CD4-positive, CD25-positive, alpha-beta regulatory T cell (primary cell): ENCODE measurements around the gene SYT1. TPM values are rescaled to one million over a fixed set of nuclear protein-coding genes. Genes with fewer than 3 reads are reported as not detected.
"Not testable (repeated sequence)": the region's sequence is repeated elsewhere in the genome, so short reads cannot be mapped to it uniquely, and the experiment has no call there.

Source experiments
- ATAC-seq, 2 donors: fragments of 150-1000 bp; cut with Tn5 transposase; one replicate each; pipeline ENCODE4 v1.10.0; 2021; ENCODE audit warnings: low read depth in 2 of 2, moderate number of reproducible peaks in 2 of 2, moderate library complexity in 1 of 2
- DNase-seq, 3 donors: peaks; one replicate each; pipeline versions ENCODE4 v3.0.0 to v3.0.0-alpha.2; 2012 to 2022; ENCODE audit warnings: mixed read lengths in 1 of 3
- H3K27ac ChIP-seq: one replicate; pipeline ENCODE4 v1.7.0; 2013; ENCODE audit warnings: mild to moderate bottlenecking, low read length; ENCODE audit not compliant: insufficient read depth, poor library complexity, severe bottlenecking
- H3K27me3 ChIP-seq: one replicate; pipeline ENCODE4 v1.7.0; 2013; ENCODE audit warnings: low read length; ENCODE audit not compliant: control insufficient read depth, insufficient read depth
- H3K36me3 ChIP-seq: one replicate; pipeline ENCODE4 v1.7.0; 2013; ENCODE audit warnings: mild to moderate bottlenecking, low read length, moderate library complexity; ENCODE audit not compliant: control insufficient read depth, insufficient read depth
- H3K4me1 ChIP-seq: 2 replicates; pipeline ENCODE4 v1.7.0; 2013; ENCODE audit warnings: mild to moderate bottlenecking, low read length; ENCODE audit not compliant: insufficient read depth, control insufficient read depth, poor library complexity, severe bottlenecking
- H3K4me3 ChIP-seq: one replicate; pipeline ENCODE4 v1.7.0; 2013; ENCODE audit warnings: low read depth, mild to moderate bottlenecking, low read length, moderate library complexity
- H3K9me3 ChIP-seq, 2 experiments: 1 replicate in 1 of 2; 2 replicates in 1 of 2; pipeline ENCODE4 v1.7.0; 2013; ENCODE audit warnings: low read length in 2 of 2, mild to moderate bottlenecking in 1 of 2, moderate library complexity in 1 of 2; ENCODE audit not compliant: control insufficient read depth in 2 of 2
- H3K27ac Mint-ChIP-seq, 3 donors: one replicate each; pipeline ENCODE4 v1.8.0; 2020 to 2022; ENCODE audit warnings: mild to moderate bottlenecking in 3 of 3, mixed read lengths in 3 of 3, moderate library complexity in 2 of 3
- H3K27me3 Mint-ChIP-seq: one replicate; pipeline ENCODE4 v1.8.0; 2022; ENCODE audit warnings: mild to moderate bottlenecking, mixed read lengths
- H3K36me3 Mint-ChIP-seq: one replicate; pipeline ENCODE4 v1.8.0; 2020; ENCODE audit warnings: mixed read lengths
- H3K4me1 Mint-ChIP-seq, 4 donors: one replicate each; pipeline ENCODE4 v1.8.0; 2020 to 2022; ENCODE audit warnings: mixed read lengths in 4 of 4, mild to moderate bottlenecking in 1 of 4
- H3K4me3 Mint-ChIP-seq, 4 donors: one replicate each; pipeline ENCODE4 v1.8.0; 2020 to 2022; ENCODE audit warnings: mild to moderate bottlenecking in 4 of 4, mixed read lengths in 4 of 4, moderate library complexity in 3 of 4
- H3K9me3 Mint-ChIP-seq, 7 donors: one replicate each; pipeline ENCODE4 v1.8.0; 2020 to 2022; ENCODE audit warnings: mixed read lengths in 7 of 7, mild to moderate bottlenecking in 3 of 7, moderate library complexity in 2 of 7
- polyA plus RNA-seq, 4 donors: library from polyadenylated mRNA; unstranded; fragments of 300-500 nt; fragmentation: Illumina TruSeq; gene quantifications; one replicate each; pipeline ENCODE4 v1.2.3, GENCODE V29; 2021
- total RNA-seq: library from RNA; stranded (reverse); gene quantifications from one replicate; pipeline ENCODE4 v1.2.3, GENCODE V29; 2022

Gene SYT1
- total RNA-seq, result not detected
- polyA plus RNA-seq, result not detected

GRCh38 chr12:78864403-78864869, at the start of gene SYT1:
TSS of gene SYT1 (plus strand) at chr12:78864774.
- Mint-ChIP-seq H3K27me3 (peaks cover 4% of the 10 kb centered on the region), H3K27ac (no peak within 1 kb of the TSS), H3K4me1 (no peaks in the 10 kb centered on the region), H3K9me3 (peaks cover 0 to 11% (median 7%) of the 10 kb centered on the region in 7 donors), H3K36me3 (no peaks in the 10 kb centered on the region), H3K4me3 (no peak within 1 kb of the TSS)
- Histone ChIP-seq H3K4me3 (no peak within 1 kb of the TSS), H3K27ac (no peak within 1 kb of the TSS), H3K36me3 (no peaks in the 10 kb centered on the region), H3K4me1 (no peaks in the 10 kb centered on the region), H3K9me3 (peaks cover 0 to 4% of the 10 kb centered on the region in 2 experiments), H3K27me3 (no peaks in the 10 kb centered on the region)
- DNase-seq, result no peak
- ATAC-seq, result no peak

DNA sequence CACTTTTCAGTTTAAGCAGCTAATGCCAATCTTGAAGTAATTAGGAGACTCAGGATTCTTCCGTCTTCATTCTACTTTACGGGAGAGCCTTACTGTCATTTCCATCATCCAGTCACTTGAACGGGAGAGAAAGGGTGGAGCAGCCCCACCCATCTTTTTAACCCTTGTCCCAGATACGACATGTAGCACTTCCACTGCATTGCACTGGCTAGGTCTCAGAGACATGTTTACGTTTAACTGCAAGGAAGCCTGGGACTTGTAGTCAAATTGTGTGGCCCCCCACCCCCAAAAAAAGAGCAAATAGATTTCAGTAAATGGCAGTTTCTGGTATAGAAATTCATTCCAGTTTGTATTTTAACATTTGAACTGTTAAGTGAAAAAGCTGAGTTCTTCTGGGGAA, 46.1 kb upstream of the SYT1 start:
- Histone ChIP-seq H3K27ac (no peak overlapping the region), H3K27me3 (no peaks in the 10 kb centered on the region), H3K9me3 (no peaks in the 10 kb centered on the region), H3K4me1 (no peaks in the 10 kb centered on the region), H3K36me3 (no peaks in the 10 kb centered on the region), H3K4me3 (no peak overlapping the region)
- ATAC-seq, result no peak
- Mint-ChIP-seq H3K4me3 (no peak overlapping the region), H3K9me3 (peaks cover 4 to 26% (median 8%) of the 10 kb centered on the region in 7 donors), H3K36me3 (no peaks in the 10 kb centered on the region), H3K4me1 (no peaks in the 10 kb centered on the region), H3K27me3 (no peaks in the 10 kb centered on the region), H3K27ac (no peak overlapping the region)
- DNase-seq, result no peak

DNA sequence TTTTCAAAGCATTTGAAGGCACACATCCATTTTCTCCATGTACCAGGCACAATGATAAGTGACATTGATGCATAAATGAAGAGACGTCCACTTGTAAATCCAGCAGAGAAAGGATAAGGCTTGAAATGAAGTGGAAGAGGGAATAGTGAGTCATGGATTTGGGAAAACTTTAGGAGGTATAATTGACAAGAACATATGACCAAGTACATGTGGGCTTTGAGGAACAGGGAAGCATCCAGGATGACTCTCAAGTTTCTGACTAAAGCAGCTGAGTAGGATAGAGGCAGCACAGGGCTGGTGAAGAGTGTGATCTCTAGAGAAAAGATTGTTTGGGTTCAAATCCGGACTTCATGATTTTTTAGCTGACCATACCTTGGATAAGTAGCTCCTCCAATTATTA, 43.6 kb upstream of the SYT1 start:
- H3K36me3 ChIP-seq, result no peaks in the 10 kb centered on the region
- ATAC-seq, result no peak
- no peaks in the 10 kb centered on the region for H3K36me3 Mint-ChIP-seq
- H3K27me3 Mint-ChIP-seq, result no peaks in the 10 kb centered on the region
- DNase-seq, result no peak
- no peaks in the 10 kb centered on the region for H3K9me3 ChIP-seq
- no peaks in the 10 kb centered on the region for H3K4me1 Mint-ChIP-seq
- H3K9me3 Mint-ChIP-seq, result peaks cover 0 to 25% (median 4%) of the 10 kb centered on the region in 7 donors
- H3K4me3 ChIP-seq, result no peak overlapping the region
- H3K27ac ChIP-seq, result no peak overlapping the region
- H3K4me3 Mint-ChIP-seq, result no peak overlapping the region
- no peaks in the 10 kb centered on the region for H3K4me1 ChIP-seq
- no peaks in the 10 kb centered on the region for H3K27me3 ChIP-seq
- H3K27ac Mint-ChIP-seq, result no peak overlapping the region

- Mint-ChIP-seq H3K9me3 (peaks cover 0 to 21% (median 3%) of the 10 kb centered on the region in 7 donors), H3K4me1 (no peaks in the 10 kb centered on the region)
- no peaks in the 10 kb centered on the region for H3K4me1 ChIP-seq
These were observed 39.7 kb upstream of the SYT1 start for GRCh38 chr12:78824918-78825317.

DNA sequence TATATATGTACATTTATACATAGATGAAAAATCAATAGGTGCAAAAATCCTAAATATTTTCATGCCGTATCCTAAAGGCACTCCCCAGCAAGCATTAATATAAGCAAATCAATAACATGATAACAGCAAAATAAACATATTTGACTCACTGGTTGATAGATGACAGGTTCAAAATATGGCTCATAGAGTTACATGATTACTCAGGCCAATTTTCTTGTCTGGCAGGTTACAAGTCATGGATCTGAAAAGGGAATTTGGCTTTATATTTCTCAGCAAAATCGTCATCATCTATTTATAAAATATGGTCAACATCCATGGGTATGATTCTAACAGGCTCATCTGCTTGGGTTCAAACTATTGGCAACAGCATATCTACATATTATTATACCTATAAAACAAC, 34.9 kb upstream of the SYT1 start:
- no peaks in the 10 kb centered on the region for H3K27me3 Mint-ChIP-seq

More at GRCh38 chr12:78824918-78825317, 39.7 kb upstream of the SYT1 start:
- ATAC-seq (no peak), DNase-seq (no peak)
- Histone ChIP-seq H3K9me3 (peaks cover 0 to 2% of the 10 kb centered on the region in 2 experiments), H3K27me3 (no peaks in the 10 kb centered on the region), H3K4me3 (no peak overlapping the region), H3K27ac (no peak overlapping the region), H3K36me3 (no peaks in the 10 kb centered on the region)
- H3K4me3 Mint-ChIP-seq, result no peak overlapping the region
- no peak overlapping the region for H3K27ac Mint-ChIP-seq
- H3K36me3 Mint-ChIP-seq, result no peaks in the 10 kb centered on the region
- no peaks in the 10 kb centered on the region for H3K27me3 Mint-ChIP-seq

DNA sequence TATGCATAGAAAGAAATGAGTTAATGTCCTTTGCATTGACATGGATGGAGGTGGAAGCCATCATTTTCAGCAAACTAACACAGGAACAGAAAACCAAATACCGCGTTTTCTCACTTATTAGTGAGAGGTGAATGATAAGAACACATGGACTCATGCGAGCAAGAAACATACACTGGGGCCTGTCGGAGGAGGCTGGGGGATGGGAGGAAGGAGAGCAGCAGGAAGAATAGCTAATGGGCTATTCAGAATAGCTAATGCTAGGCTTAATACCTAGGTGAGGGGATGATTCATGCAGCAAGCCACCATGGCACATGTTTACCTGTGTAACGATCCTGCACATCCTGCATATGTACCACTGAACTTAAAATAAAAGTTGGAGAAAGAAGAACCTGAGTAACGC, 29.1 kb upstream of the SYT1 start:
- ATAC-seq (no peak), DNase-seq (no peak)
- Mint-ChIP-seq H3K36me3 (no peaks in the 10 kb centered on the region), H3K4me1 (no peaks in the 10 kb centered on the region), H3K27ac (no peak overlapping the region), H3K27me3 (no peaks in the 10 kb centered on the region), H3K9me3 (peaks cover 0 to 8% (median 4%) of the 10 kb centered on the region in 7 donors), H3K4me3 (no peak overlapping the region)
- Histone ChIP-seq H3K4me3 (no peak overlapping the region), H3K27ac (no peak overlapping the region), H3K27me3 (no peaks in the 10 kb centered on the region), H3K9me3 (no peaks in the 10 kb centered on the region), H3K4me1 (no peaks in the 10 kb centered on the region), H3K36me3 (no peaks in the 10 kb centered on the region)

More for the DNA sequence above, 34.9 kb upstream of the SYT1 start:
- Histone ChIP-seq H3K4me3 (no peak overlapping the region), H3K36me3 (no peaks in the 10 kb centered on the region), H3K9me3 (peaks cover 0 to 2% of the 10 kb centered on the region in 2 experiments), H3K4me1 (no peaks in the 10 kb centered on the region), H3K27ac (no peak overlapping the region), H3K27me3 (no peaks in the 10 kb centered on the region)
- H3K4me3 Mint-ChIP-seq, result no peak overlapping the region
- no peaks in the 10 kb centered on the region for H3K4me1 Mint-ChIP-seq
- no peak for DNase-seq
- no peak for ATAC-seq
- H3K36me3 Mint-ChIP-seq, result no peaks in the 10 kb centered on the region
- H3K9me3 Mint-ChIP-seq, result peaks cover 0 to 11% (median 5%) of the 10 kb centered on the region in 7 donors
- no peak overlapping the region for H3K27ac Mint-ChIP-seq

- H3K4me3 Mint-ChIP-seq, DNase-seq, H3K27ac Mint-ChIP-seq, H3K36me3 ChIP-seq, H3K9me3 ChIP-seq, H3K27ac ChIP-seq, H3K27me3 Mint-ChIP-seq, H3K4me1 Mint-ChIP-seq, H3K4me1 ChIP-seq, ATAC-seq, H3K27me3 ChIP-seq, H3K4me3 ChIP-seq, H3K36me3 Mint-ChIP-seq: not testable (repeated sequence)
- H3K9me3 Mint-ChIP-seq, result peaks cover 0 to 17% (median 6%) of the 10 kb centered on the region in 7 donors
These were observed 24.0 kb upstream of the SYT1 start for GRCh38 chr12:78840518-78841019.

DNA sequence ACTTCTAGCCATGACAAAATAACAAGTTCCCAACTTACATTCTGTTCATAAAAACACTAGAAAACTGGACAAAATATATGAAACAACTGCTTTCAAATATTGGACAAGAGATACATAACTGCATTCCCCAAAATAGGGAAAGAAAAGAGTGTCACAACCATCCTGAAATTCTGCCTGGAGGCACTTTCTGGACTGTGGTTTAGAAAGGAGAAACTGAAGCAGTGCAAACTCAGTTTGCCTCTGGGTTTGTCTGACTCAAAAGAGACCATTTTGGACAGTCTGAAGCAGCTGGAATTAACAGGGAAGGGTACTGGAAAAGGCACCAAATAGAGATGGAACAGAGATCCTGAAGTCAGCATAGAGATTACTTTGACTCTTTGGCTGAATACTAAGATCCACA, 11.3 kb upstream of the SYT1 start:
- Mint-ChIP-seq H3K27me3 (no peaks in the 10 kb centered on the region), H3K36me3 (no peaks in the 10 kb centered on the region), H3K4me1 (no peaks in the 10 kb centered on the region), H3K4me3 (no peak overlapping the region), H3K9me3 (peaks cover 1 to 27% (median 4%) of the 10 kb centered on the region in 7 donors), H3K27ac (no peak overlapping the region)
- Histone ChIP-seq H3K4me3 (no peak overlapping the region), H3K4me1 (no peaks in the 10 kb centered on the region), H3K27me3 (no peaks in the 10 kb centered on the region), H3K27ac (no peak overlapping the region), H3K9me3 (peaks cover 0 to 3% of the 10 kb centered on the region in 2 experiments), H3K36me3 (no peaks in the 10 kb centered on the region)
- no peak for DNase-seq
- ATAC-seq, result no peak
